Neuronal stem cell (in vitro differentiated cells): ENCODE data around the gene VEGFB.

Source experiments
- DNase-seq: peaks from one replicate; pipeline ENCODE4 v3.0.0-alpha.2; 2013; ENCODE audit warnings: low spot score
- H2AFZ ChIP-seq: one replicate; pipeline ENCODE4 v1.6.1; 2013; ENCODE audit warnings: mild to moderate bottlenecking, low read length, inconsistent platforms
- H2AK5ac ChIP-seq: 2 replicates; pipeline ENCODE4 v1.6.1; 2013; ENCODE audit warnings: low read depth, mild to moderate bottlenecking, inconsistent platforms, low read length, moderate library complexity, mixed read lengths
- H2BK120ac ChIP-seq: 2 replicates; pipeline ENCODE4 v1.6.1; 2013; ENCODE audit warnings: low read depth, mild to moderate bottlenecking, inconsistent platforms, low read length, moderate library complexity, mixed read lengths
- H2BK12ac ChIP-seq: one replicate; pipeline ENCODE4 v1.6.1; 2013; ENCODE audit warnings: low read length, inconsistent platforms
- H2BK15ac ChIP-seq: 2 replicates; pipeline ENCODE4 v1.6.1; 2013; ENCODE audit warnings: mild to moderate bottlenecking, low read length, inconsistent platforms, mixed read lengths
- H2BK5ac ChIP-seq: one replicate; pipeline ENCODE4 v1.6.1; 2013; ENCODE audit warnings: inconsistent platforms, mild to moderate bottlenecking, low read length, moderate library complexity
- H3K14ac ChIP-seq: one replicate; pipeline ENCODE4 v1.6.1; 2013; ENCODE audit warnings: low read length, inconsistent platforms
- H3K18ac ChIP-seq: 2 replicates; pipeline ENCODE4 v1.6.1; 2013; ENCODE audit warnings: low read length, inconsistent platforms
- H3K23ac ChIP-seq: 2 replicates; pipeline ENCODE4 v1.6.1; 2013; ENCODE audit warnings: low read depth, mild to moderate bottlenecking, mixed read lengths, low read length, inconsistent platforms; ENCODE audit not compliant: poor library complexity
- H3K27ac ChIP-seq: replicated peaks from 3 replicates; pipeline ENCODE4 v1.5.1; 2013; ENCODE audit warnings: low read length, inconsistent platforms
- H3K27me3 ChIP-seq, 3 experiments: 2 replicates each; pipeline ENCODE4 v1.6.1; 2013; ENCODE audit warnings: low read length in 3 of 3, mild to moderate bottlenecking in 2 of 3, inconsistent platforms in 1 of 3, low read depth in 1 of 3, mixed read lengths in 1 of 3, moderate library complexity in 1 of 3; ENCODE audit not compliant: control insufficient read depth in 3 of 3, insufficient read depth in 3 of 3
- H3K36me3 ChIP-seq, 2 donors: replicated peaks in 1 of 2; 2 replicates each; pipeline ENCODE4 v1.6.1; 2013; ENCODE audit warnings: low read length in 2 of 2; ENCODE audit not compliant: control insufficient read depth in 2 of 2, insufficient read depth in 2 of 2
- H3K4ac ChIP-seq: 2 replicates; pipeline ENCODE4 v1.6.1; 2013; ENCODE audit warnings: inconsistent platforms, mild to moderate bottlenecking, low read length, moderate library complexity
- H3K4me1 ChIP-seq, 2 donors: 1 replicate in 1 of 2; 2 replicates in 1 of 2; pipeline ENCODE4 v1.6.1; 2013; ENCODE audit warnings: low read length in 2 of 2, low read depth in 1 of 2; ENCODE audit not compliant: control insufficient read depth in 2 of 2, insufficient read depth in 1 of 2
- H3K4me2 ChIP-seq: one replicate; pipeline ENCODE4 v1.6.1; 2013; ENCODE audit warnings: mild to moderate bottlenecking, low read length, inconsistent platforms; ENCODE audit not compliant: insufficient read depth, poor library complexity, severe bottlenecking
- H3K4me3 ChIP-seq, 2 donors: 2 replicates each; pipeline ENCODE4 v1.5.1; 2013; ENCODE audit warnings: low read length in 2 of 2, mild to moderate bottlenecking in 2 of 2, inconsistent platforms in 1 of 2, moderate library complexity in 1 of 2
- H3K79me1 ChIP-seq: one replicate; pipeline ENCODE4 v1.6.1; 2013; ENCODE audit warnings: low read depth, mild to moderate bottlenecking, inconsistent platforms, low read length, moderate library complexity
- H3K9ac ChIP-seq: one replicate; pipeline ENCODE4 v1.6.1; 2013; ENCODE audit warnings: mild to moderate bottlenecking, low read depth, low read length, inconsistent platforms; ENCODE audit not compliant: poor library complexity
- H3K9me3 ChIP-seq, 2 donors: replicated peaks in 1 of 2; 2 replicates each; pipeline versions ENCODE3 to v1.6.1; 2013; ENCODE audit warnings: low read length in 2 of 2, mild to moderate bottlenecking in 2 of 2, inconsistent platforms in 1 of 2, low read depth in 1 of 2, mixed read lengths in 1 of 2, moderate library complexity in 1 of 2; ENCODE audit not compliant: control insufficient read depth in 2 of 2, insufficient read depth in 1 of 2
- H4K8ac ChIP-seq: one replicate; pipeline ENCODE4 v1.6.1; 2013; ENCODE audit warnings: low read depth, mild to moderate bottlenecking, inconsistent platforms, low read length, moderate library complexity
- H4K91ac ChIP-seq: one replicate; pipeline ENCODE4 v1.6.1; 2013; ENCODE audit warnings: low read length, low read depth, mild to moderate bottlenecking, inconsistent platforms; ENCODE audit not compliant: poor library complexity
- WGBS, 2 donors: extraction: QIAGEN DNeasy Blood & Tissue Kit; methylation state at CpG; one replicate each; pipeline ENCODE4 v1.1.7; 2013; ENCODE audit warnings: missing lambda C conversion rate in 2 of 2, mixed read lengths in 1 of 2; ENCODE audit not compliant: insufficient read length in 2 of 2, insufficient replicate concordance in 1 of 2; ENCODE audit errors: extremely low coverage in 2 of 2; 5-methylcytosine and 5-hydroxymethylcytosine counted together

The VEGFB gene

GRCh38 chr11:64255135-64256128 lies 21.0 kb downstream of the VEGFB start:
- Histone ChIP-seq H3K18ac (no peak overlapping the region), H2BK15ac (no peak overlapping the region), H3K9me3 (no peaks in the 10 kb centered on the region), H2AK5ac (no peak overlapping the region), H2BK120ac (no peak overlapping the region), H3K27me3 (no peaks in the 10 kb centered on the region), H4K8ac (no peak overlapping the region), H3K14ac (no peak overlapping the region), H4K91ac (no peak overlapping the region), H3K23ac (no peak overlapping the region), H3K36me3 (peaks cover 29 to 59% of the 10 kb centered on the region in 2 donors), H3K79me1 (no peaks in the 10 kb centered on the region), H3K4me3 (no peak overlapping the region), H2AFZ (no peak overlapping the region), H3K4me2 (no peak overlapping the region), H3K4ac (no peak overlapping the region), H2BK12ac (no peak overlapping the region), H3K4me1 (peaks cover 9 to 10% of the 10 kb centered on the region in 2 donors), H3K27ac (no peak overlapping the region), H2BK5ac (peak overlapping the region; percentile 1), H3K9ac (no peak overlapping the region)
- WGBS, 2 donors, result no CpG with 5 or more reads among the region's 35 CpGs
- DNase-seq, result no peak

GRCh38 chr11:64256300-64256699 lies 21.9 kb downstream of the VEGFB start:
- H2BK5ac ChIP-seq, result peak overlapping the region; percentile 1
- no peak overlapping the region for H3K9ac ChIP-seq
- no CpG with 5 or more reads among the region's 15 CpGs for WGBS, 2 donors
- no peak overlapping the region for H3K18ac ChIP-seq
- peak overlapping the region; percentile 93 for H3K23ac ChIP-seq
- H3K27ac ChIP-seq, result no peak overlapping the region
- peaks cover 31 to 63% of the 10 kb centered on the region in 2 donors for H3K36me3 ChIP-seq
- H3K4me2 ChIP-seq, result no peak overlapping the region
- no peak overlapping the region for H2BK12ac ChIP-seq
- no peak overlapping the region for H2BK15ac ChIP-seq
- no peak overlapping the region for H3K4ac ChIP-seq
- H3K79me1 ChIP-seq, result peaks cover 2% of the 10 kb centered on the region
- H3K4me3 ChIP-seq, result peak overlapping the region in 1 of 2 donors; percentile 53
- no peak overlapping the region for H3K14ac ChIP-seq
- H4K91ac ChIP-seq, result no peak overlapping the region
- no peaks in the 10 kb centered on the region for H3K27me3 ChIP-seq
- H2BK120ac ChIP-seq, result no peak overlapping the region
- DNase-seq, result no peak
- no peak overlapping the region for H2AK5ac ChIP-seq
- H3K9me3 ChIP-seq, result no peaks in the 10 kb centered on the region
- H3K4me1 ChIP-seq, result peaks cover 2 to 6% of the 10 kb centered on the region in 2 donors
- no peak overlapping the region for H2AFZ ChIP-seq
- H4K8ac ChIP-seq, result no peak overlapping the region

GRCh38 chr11:64258356-64258755 lies 24.0 kb downstream of the VEGFB start:
- Histone ChIP-seq H2BK15ac (no peak overlapping the region), H3K4me2 (no peak overlapping the region), H2AK5ac (no peak overlapping the region), H2BK120ac (no peak overlapping the region), H3K4me3 (peak overlapping the region in 1 of 2 donors; percentile 9), H3K4ac (no peak overlapping the region), H2BK5ac (no peak overlapping the region), H2AFZ (no peak overlapping the region), H3K23ac (no peak overlapping the region), H3K27me3 (no peaks in the 10 kb centered on the region), H3K18ac (no peak overlapping the region), H3K4me1 (peaks cover 0 to 1% of the 10 kb centered on the region in 2 donors), H4K8ac (no peak overlapping the region), H3K36me3 (peaks cover 42 to 83% of the 10 kb centered on the region in 2 donors), H2BK12ac (no peak overlapping the region), H3K27ac (no peak overlapping the region), H3K14ac (no peak overlapping the region), H3K79me1 (peaks cover 3% of the 10 kb centered on the region), H3K9ac (no peak overlapping the region), H4K91ac (no peak overlapping the region), H3K9me3 (no peaks in the 10 kb centered on the region)
- WGBS, 2 donors, result no CpG with 5 or more reads among the region's 24 CpGs
- DNase-seq, result no peak

GRCh38 chr11:64258946-64259532 lies 24.7 kb downstream of the VEGFB start:
- Histone ChIP-seq H3K4me2 (no peak overlapping the region), H3K27me3 (no peaks in the 10 kb centered on the region), H3K9me3 (no peaks in the 10 kb centered on the region), H2BK12ac (no peak overlapping the region), H3K14ac (no peak overlapping the region), H2BK120ac (peak overlapping the region; percentile 31), H4K8ac (no peak overlapping the region), H2AFZ (no peak overlapping the region), H2BK5ac (no peak overlapping the region), H2AK5ac (no peak overlapping the region), H3K4me3 (peak overlapping the region in 1 of 2 donors; percentile 43), H3K4me1 (peaks cover 0 to 4% of the 10 kb centered on the region in 2 donors), H3K9ac (peak overlapping the region; percentile 70), H3K36me3 (peaks cover 43 to 87% of the 10 kb centered on the region in 2 donors), H3K23ac (no peak overlapping the region), H3K79me1 (peaks cover 3% of the 10 kb centered on the region), H3K27ac (no peak overlapping the region), H4K91ac (no peak overlapping the region), H3K4ac (no peak overlapping the region), H3K18ac (no peak overlapping the region), H2BK15ac (no peak overlapping the region)
- no CpG with 5 or more reads among the region's 32 CpGs for WGBS, 2 donors
- no peak for DNase-seq
